HG02759 (cell line): ENCODE data around the gene OR2T5.
"Not testable (repeated sequence)": the region's sequence is repeated elsewhere in the genome, so short reads cannot be mapped to it uniquely, and the experiment has no call there.

Source experiments
- ATAC-seq: cut with Tn5 transposase; IDR thresholded peaks from one replicate; pipeline ENCODE4 v1.9.1; 2021; ENCODE audit warnings: mild to moderate bottlenecking, moderate library complexity; ENCODE audit not compliant: unreplicated experiment

Gene OR2T5

GRCh38 chr1:248488289-248488688, at the start of gene OR2T5:
OR2T5 (plus strand) TSS chr1:248488589; CDS start chr1:248488589, 0 bp downstream.
- not testable (repeated sequence) for ATAC-seq

DNA sequence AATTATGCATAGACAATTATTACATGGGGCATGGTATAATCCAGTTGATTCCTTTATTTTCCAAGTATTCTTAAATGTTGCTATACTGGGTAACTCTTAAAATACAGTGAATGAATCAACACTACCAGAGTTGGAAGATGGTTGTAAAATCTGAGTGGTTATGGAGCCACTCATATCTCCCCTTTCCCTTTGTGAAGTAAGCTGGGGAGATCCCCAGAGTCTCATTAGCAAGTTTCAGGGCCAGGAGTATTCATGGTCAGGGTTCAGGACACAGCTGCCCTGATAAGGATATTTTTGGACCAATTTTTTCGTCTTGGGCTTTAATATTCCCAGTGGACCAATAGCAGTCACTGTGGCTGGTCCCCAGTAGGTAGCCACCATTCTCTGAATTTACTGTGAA, 49.7 kb upstream of the OR2T5 start:
- ATAC-seq, result not testable (repeated sequence)

- ATAC-seq, result not testable (repeated sequence)
These were observed 49.1 kb upstream of the OR2T5 start for GRCh38 chr1:248439283-248439682.

DNA sequence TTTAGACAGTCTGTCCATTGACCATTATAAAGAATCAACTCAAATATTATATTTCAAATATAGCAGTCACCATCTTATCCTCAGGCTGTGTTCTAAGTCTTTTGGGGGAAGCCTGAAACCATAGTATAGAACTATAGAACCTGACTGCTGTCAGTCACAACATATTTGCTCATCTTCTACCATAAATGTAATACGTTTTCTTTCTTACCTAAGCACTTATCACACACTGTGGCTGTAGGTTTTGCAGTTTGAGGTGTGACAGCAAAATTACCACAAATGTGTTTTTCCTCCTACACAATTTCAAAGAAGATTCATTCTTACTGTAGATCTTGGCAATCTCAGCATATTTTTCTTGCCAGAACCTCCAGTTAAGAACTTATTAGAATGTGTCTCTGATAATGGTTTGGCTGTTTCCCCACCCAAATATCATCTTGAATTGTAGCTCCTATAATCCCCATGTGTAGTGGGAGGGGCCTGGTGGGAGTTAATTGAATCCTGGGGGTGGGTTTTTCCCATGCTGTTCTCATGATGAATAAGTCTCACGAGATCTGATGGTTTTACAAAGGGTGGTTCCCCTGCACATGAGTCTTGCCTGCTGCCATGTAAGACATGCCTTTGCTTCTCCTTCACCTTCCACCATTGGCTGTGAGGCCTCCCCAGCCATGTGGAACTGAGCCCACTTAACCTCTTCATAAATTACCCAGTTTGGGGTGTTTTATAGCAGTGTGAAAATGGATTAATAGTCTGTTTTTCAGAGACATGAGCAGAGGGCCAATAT, 45.7 kb upstream of the OR2T5 start:
- ATAC-seq, result not testable (repeated sequence)

DNA sequence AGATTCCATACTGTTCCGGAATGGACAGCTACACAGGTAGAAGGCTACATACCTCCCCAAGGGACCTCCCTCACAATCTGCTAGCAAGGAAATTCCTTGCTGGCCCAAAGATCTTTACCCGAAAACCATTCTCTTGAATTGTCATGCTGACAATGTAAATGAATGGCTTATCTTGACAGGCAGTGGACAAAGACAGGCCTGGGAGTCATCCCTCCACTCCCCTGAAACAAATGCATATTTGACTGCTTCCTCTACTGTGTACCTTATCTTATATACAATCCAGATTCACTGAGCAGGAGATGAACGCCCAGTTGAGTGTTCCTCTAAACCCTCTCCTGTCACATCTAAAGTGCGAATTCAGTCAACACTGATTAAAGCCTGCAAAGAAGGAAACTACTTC, 43.8 kb upstream of the OR2T5 start:
- not testable (repeated sequence) for ATAC-seq

- not testable (repeated sequence) for ATAC-seq
These were observed 43.0 kb upstream of the OR2T5 start, which contains the start of gene OR2T2 for GRCh38 chr1:248445399-248445798. OR2T2 (plus strand) TSS chr1:248445637; CDS start chr1:248452798, 7,161 bp downstream.

GRCh38 chr1:248448409-248449074, 39.8 kb upstream of the OR2T5 start:
- ATAC-seq, result peak; percentile 69

DNA sequence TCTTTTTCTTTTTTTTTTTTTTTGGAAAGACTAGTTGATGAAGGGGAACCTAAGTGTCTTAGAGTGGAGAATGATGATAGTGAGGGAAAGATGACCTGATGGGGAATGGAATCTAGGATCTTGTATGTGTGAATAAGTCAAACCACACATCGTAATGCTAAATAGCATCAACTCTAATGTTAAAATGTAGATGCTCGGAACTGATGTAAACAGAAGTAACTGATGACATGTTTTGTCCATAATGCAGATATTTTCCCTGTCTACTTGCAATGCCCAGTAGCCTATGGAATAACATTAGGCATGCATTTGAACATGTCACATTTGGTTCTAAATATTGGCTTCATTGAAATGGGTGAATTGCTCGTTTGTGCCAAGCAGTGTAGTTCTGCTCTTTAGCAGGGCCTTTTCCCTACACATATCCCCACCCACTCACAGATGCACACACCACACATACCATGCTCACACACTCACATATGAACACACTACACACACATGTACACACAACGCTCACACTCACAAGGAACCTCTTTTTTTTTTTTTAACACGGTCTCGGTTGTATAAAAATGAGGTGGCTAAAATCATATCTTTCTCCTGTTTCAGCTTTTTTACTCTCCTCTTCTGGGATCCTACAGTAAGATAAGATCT, 38.4 kb upstream of the OR2T5 start:
- peak; percentile 5 for ATAC-seq

DNA sequence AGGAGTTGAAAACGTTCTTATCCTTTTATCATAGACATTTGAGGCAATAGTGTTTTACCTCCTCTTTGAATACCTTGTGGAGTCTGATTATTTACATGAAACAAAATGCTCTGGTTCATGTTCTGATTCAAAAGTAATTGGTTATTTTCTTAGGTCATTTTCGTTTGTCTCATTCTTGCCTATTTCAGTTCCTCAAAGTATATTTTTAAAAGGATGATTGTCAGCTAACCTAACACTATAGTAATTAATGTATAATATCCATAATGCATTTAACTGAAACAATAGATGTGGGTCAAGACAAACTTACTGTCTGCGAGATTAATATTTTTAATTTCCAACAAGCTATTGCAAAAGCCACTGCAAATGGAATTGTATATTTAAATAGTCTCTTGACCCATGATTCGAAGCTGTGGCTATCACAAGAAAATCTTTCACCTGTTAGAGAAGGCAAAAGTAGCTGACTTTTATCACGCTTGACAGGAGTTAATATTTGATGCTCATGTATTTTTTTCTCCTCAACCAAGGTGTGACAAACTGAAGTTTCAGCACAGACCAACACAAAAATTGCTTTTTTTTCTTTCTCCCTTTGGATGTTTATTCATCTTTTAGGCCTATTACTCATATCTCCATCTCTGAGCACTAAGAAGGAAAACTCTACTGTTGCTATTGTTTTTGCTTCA, 37.8 kb upstream of the OR2T5 start:
- ATAC-seq, result peak; percentile 47

- not testable (repeated sequence) for ATAC-seq
These were observed 34.8 kb upstream of the OR2T5 start for GRCh38 chr1:248453619-248454018.

- ATAC-seq, result not testable (repeated sequence)
These were observed 33.3 kb upstream of the OR2T5 start for GRCh38 chr1:248455045-248455444.

DNA sequence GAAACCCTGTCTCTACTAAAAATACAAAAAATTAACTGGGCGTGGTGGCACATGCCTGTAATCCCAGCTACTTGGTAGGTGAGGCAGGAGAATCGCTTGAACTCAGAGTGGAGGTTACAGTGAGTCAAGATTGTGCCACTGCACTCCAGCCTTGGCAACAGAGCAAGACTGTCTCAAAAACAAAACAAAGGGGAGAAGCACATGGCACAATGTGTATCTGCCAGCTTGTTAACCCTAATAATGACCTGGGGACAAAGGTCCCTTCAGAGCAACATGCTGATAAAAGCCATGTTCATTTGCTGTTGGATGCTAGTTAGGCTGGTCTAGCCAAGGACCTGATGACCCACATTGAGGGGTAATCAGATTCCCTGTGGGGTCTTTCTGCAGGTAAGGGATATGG, 31.8 kb upstream of the OR2T5 start:
- ATAC-seq, result not testable (repeated sequence)

- ATAC-seq, result not testable (repeated sequence)
These were observed 29.3 kb upstream of the OR2T5 start for GRCh38 chr1:248459117-248459516.

DNA sequence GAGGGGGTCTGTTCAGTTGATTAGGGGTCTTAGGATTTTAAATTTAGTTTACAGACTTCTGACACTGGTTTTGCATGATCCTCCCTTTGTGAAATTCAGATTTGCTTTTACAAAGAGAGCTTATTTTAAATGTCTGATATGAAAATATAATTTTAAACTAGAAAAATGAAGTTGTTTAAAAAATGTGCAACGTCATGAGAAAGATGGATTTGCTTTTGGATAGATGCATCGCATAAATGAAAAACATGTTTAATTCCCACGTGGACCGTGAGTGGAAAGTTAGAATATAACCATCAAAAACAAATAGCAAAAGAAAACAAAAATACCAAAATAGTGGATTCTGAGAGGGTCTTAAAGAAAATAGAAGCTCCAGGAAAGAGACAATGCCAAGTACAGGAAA, 17.2 kb upstream of the OR2T5 start:
- no peak for ATAC-seq

- ATAC-seq, result not testable (repeated sequence)
These were observed 16.3 kb upstream of the OR2T5 start for GRCh38 chr1:248472111-248472510.

- not testable (repeated sequence) for ATAC-seq
These were observed 15.3 kb upstream of the OR2T5 start, which contains the start of gene OR2T3 for GRCh38 chr1:248473051-248473450. OR2T3 (plus strand) TSS chr1:248473351; CDS start chr1:248473351, 0 bp downstream.

- peak; percentile 83 for ATAC-seq
These were observed 12.7 kb upstream of the OR2T5 start for GRCh38 chr1:248475660-248476059.

DNA sequence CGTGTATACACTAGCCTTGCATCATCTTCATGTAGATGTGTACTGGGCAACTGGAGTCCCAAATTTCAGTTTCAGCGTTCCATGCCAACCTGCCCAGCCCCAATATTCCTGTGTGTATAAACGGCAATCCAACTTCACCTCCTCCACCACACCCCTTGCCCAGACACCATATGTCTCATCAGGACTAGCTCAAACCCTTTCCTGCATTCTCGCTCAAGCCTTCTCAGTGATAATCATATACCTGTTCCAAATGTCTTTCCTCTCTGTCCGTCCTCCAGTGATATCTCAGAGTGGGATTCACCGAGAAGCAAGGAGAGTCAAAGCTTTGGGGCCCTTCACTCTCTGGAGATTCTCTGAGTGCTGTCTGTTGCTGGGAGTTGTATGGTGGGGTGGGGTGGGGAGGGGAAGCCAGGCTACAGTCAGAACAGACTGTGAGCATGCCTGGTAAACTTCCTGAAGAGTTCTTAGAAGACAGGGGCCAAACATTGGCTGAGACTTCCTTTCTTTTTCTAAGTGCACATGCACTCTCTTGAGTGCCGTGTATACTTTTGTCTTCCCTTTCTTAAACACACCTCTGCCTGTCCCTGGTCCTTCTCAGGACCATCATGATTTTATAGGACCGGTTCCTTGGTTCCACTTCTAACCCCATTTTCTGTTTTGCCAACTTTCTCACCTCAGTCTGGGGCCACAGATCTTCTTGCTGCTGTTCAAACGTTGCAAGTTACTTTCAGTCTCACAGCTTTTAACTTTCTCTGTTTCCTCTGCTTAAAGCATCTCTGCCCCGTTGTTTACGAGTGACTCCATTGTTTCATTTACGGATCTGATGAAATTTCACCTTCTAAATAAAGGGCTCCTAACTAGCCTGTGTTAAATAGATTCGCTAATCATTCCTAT, 6.5 kb upstream of the OR2T5 start:
- peak; percentile 75 for ATAC-seq

DNA sequence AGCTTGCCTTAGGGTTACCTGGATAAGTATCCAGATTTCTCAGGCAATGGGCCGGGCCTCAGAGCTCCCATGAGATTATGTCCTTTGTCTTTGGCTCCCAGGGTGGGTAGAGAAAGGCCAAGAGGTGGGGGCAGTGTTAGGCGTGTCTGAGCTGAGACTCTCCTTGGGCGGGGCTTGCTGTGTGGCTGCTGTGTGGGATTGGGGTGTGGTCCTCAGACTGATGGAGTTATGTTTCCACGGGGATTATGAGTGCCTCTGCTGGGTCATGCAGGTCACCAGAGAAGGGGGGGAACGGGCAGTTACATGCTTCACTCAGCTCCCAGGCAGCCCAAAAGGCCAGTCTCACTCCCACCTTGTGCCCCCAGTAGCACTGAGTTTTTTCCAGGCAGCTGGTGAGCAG, 8.3 kb downstream of the OR2T5 start:
- not testable (repeated sequence) for ATAC-seq
